K562 treated with DMSO at 1 percent for 4 hours (cell line): ENCODE measurements around the gene OR8K1. TPM values are rescaled to one million over a fixed set of nuclear protein-coding genes. Genes with fewer than 3 reads are reported as not detected.

Experiments
- total RNA-seq: library from RNA; unstranded; fragments of 300-600 nt; gene quantifications from 2 replicates; pipeline ENCODE4 v1.2.3, GENCODE V29; 2022; ENCODE audit not compliant: insufficient read depth

The OR8K1 gene
- not detected in 2 replicates for total RNA-seq

DNA sequence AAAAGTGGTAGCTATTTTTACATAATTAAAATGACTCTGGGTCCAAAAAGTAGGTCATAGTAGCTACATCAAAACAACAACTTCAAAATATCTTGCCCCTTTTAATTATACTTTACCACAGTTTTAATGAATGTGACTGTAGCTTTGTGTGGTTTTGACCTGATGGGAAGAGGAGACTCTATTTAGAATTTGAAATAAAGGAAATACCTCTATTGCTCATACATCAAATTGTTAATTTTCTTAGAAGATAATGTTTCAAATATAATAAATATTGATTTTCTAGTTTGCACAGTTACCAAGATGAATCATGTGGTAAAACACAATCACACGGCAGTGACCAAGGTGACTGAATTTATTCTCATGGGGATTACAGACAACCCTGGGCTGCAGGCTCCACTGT is at the start of gene OR8K1:
TSS of gene OR8K1 (plus strand) at position 301 of the 400 bp plus-strand sequence. CDS start at position 301, 0 bp downstream.

DNA sequence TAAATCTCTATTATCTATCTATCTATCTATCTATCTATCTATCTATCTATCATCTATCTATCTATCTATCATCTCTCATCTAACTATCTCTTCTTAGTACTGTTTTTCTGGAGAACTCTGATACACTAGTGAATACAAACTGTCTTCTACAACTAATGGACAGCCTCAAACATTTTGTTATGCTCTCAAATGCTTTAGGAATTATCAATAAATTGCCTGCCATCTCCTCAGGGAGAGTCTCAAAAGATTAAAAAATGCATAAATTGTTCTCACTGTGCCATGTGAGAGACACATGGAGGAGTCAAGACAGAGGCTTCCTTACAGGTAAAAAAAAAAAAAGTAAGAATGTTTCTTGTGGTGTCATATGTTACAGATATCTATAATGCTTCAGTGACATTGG is 31.0 kb upstream of the OR8K1 start, which contains the start of gene OR8K3:
TSS of gene OR8K3 (plus strand) at position 301 of the 400 bp plus-strand sequence. CDS start 3,163 bp downstream, outside the sequence.

DNA sequence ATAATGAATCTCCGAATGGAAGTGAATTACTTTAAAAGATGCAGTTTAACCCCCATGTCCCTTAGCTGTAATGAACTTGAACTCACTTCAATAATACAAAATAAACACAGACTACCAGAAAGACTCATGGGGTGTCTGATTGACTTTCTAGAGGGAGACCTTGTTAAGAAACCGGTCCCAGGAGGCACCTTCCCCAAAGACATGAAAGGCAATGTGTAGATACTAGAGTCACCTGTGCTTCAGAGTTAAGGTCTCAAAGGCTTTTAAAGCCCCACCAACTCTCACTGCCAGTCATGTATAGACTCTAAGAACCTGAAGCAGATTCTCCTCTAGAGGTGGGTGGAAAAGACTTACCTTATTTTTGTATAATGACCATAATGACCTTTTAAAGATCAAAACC is 8.2 kb downstream of the OR8K1 start, which contains the start of gene OR8J1:
TSS of gene OR8J1 (plus strand) at position 301 of the 400 bp plus-strand sequence. CDS start 5,956 bp downstream, outside the sequence.

DNA sequence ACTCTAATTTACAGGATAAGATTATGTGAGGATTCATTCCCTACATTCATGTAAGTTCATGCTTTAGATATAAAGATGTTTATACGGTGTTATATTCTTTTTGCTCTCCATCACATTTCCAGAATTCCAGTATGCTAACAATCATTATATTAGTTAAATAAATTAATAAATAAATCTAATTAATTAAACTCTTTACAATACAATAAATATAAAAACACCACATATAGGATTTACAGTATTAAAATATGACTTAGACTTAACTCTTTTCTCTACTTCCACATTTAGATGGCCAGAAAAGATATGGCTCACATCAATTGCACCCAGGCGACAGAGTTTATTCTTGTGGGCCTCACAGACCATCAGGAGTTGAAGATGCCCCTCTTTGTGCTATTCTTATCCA is 29.5 kb downstream of the OR8K1 start, which contains the start of gene OR8U1:
TSS of gene OR8U1 (plus strand) at position 301 of the 400 bp plus-strand sequence. CDS start at position 301, 0 bp downstream.

Other genes with a start within 250 kb of the OR8K1 start
- not detected in 2 replicates for gene OR8H2, start 242.4 kb upstream of the OR8K1 start, total RNA-seq
- gene OR8H3, start 223.7 kb upstream of the OR8K1 start, total RNA-seq: not detected in 2 replicates
- gene OR8J3, start 205.8 kb upstream of the OR8K1 start, total RNA-seq: not detected in 2 replicates
- not detected in 2 replicates for gene OR8K5, start 185.7 kb upstream of the OR8K1 start, total RNA-seq
- not detected in 2 replicates for gene OR5J2, start 169.4 kb upstream of the OR8K1 start, total RNA-seq
- not detected in 2 replicates for gene OR5T2, start 111.8 kb upstream of the OR8K1 start, total RNA-seq
- not detected in 2 replicates for gene OR5T3, start 93.8 kb upstream of the OR8K1 start, total RNA-seq
- not detected in 2 replicates for gene OR5T1, start 71.9 kb upstream of the OR8K1 start, total RNA-seq
- gene OR8H1, start 53.8 kb upstream of the OR8K1 start, total RNA-seq: not detected in 2 replicates
- not detected in 2 replicates for gene OR8K3, start 30.9 kb upstream of the OR8K1 start, total RNA-seq
- gene OR8J1, start 8.3 kb downstream of the OR8K1 start, total RNA-seq: not detected in 2 replicates
- not detected in 2 replicates for gene OR8U1, start 29.6 kb downstream of the OR8K1 start, total RNA-seq
- gene OR5AL1, start 66.7 kb downstream of the OR8K1 start, total RNA-seq: not detected in 2 replicates
- not detected in 2 replicates for gene OR5M3, start 127.3 kb downstream of the OR8K1 start, total RNA-seq
- gene OR5M8, start 145.3 kb downstream of the OR8K1 start, total RNA-seq: not detected in 2 replicates
- gene OR5M11, start 197.2 kb downstream of the OR8K1 start, total RNA-seq: not detected in 2 replicates
- gene OR5M10, start 231.7 kb downstream of the OR8K1 start, total RNA-seq: not detected in 2 replicates